T-helper 2 cell treated with Interferon-gamma antibody and Interleukin-4, amounts not matched to agents 100 ng/mL and 5 ng/mL, for 36 hours (primary cell): ENCODE results near the gene OR51F2. TPM values are rescaled to one million over a fixed set of nuclear protein-coding genes. Genes with fewer than 3 reads are reported as not detected.

Experiments used
- total RNA-seq: library from RNA; stranded (reverse); gene quantifications from 2 replicates; pipeline ENCODE4 v1.2.3, GENCODE V29; 2022

The OR51F2 gene
- total RNA-seq, 1 donor from 2014 or later, result not detected

Other genes starting within 250 kb of the OR51F2 start
- gene OR52I2, start 239.6 kb upstream of the OR51F2 start, total RNA-seq, result not detected in 2 replicates
- gene OR52I1, start 227.3 kb upstream of the OR51F2 start, total RNA-seq, result not detected in 2 replicates
- 10.9 and 12.9 TPM in 2 replicates for gene TRIM68, start 213.1 kb upstream of the OR51F2 start, total RNA-seq
- not detected in 2 replicates for gene OR51D1, start 183.8 kb upstream of the OR51F2 start, total RNA-seq
- not detected in 2 replicates for gene OR51E1, start 177.3 kb upstream of the OR51F2 start, total RNA-seq
- not detected in 2 replicates for gene OR51E2, start 123.5 kb upstream of the OR51F2 start, total RNA-seq
- gene MMP26, start 116.5 kb upstream of the OR51F2 start, total RNA-seq, result not detected in 2 replicates
- gene OR51F1, start 51.4 kb upstream of the OR51F2 start, total RNA-seq, result not detected in 2 replicates
- not detected in 2 replicates for gene OR52R1, start 16.9 kb upstream of the OR51F2 start, total RNA-seq
- gene OR51S1, start 27.9 kb downstream of the OR51F2 start, total RNA-seq, result not detected in 2 replicates
- gene OR51T1, start 60.6 kb downstream of the OR51F2 start, total RNA-seq, result not detected in 2 replicates
- not detected in 2 replicates for gene OR51A7, start 82.5 kb downstream of the OR51F2 start, total RNA-seq
- gene OR51G2, start 98.0 kb downstream of the OR51F2 start, total RNA-seq, result not detected in 2 replicates
- gene OR51G1, start 103.0 kb downstream of the OR51F2 start, total RNA-seq, result not detected in 2 replicates
- not detected in 2 replicates for gene OR51A4, start 126.3 kb downstream of the OR51F2 start, total RNA-seq
- not detected in 2 replicates for gene OR51A2, start 134.4 kb downstream of the OR51F2 start, total RNA-seq
- gene OR51L1, start 173.5 kb downstream of the OR51F2 start, total RNA-seq, result not detected in 2 replicates
- not detected in 2 replicates for gene OR52J3, start 225.2 kb downstream of the OR51F2 start, total RNA-seq
- not detected in 2 replicates for gene OR52E2, start 238.3 kb downstream of the OR51F2 start, total RNA-seq
- gene OR52E1, start 248.3 kb downstream of the OR51F2 start, total RNA-seq, result not detected in 2 replicates